SK-N-SH (cell line): Measurements from ENCODE around the gene ARFIP1. TPM values are rescaled to one million over a fixed set of nuclear protein-coding genes. Genes with fewer than 3 reads are reported as not detected.

Source experiments
- CTCF ChIA-PET: fragments of 300-600, 350-600 bp; formaldehyde crosslinking; extraction: SDS; loops from one replicate; lab custom pipeline; 2021; lab: Yijun Ruan, JAX
- POLR2A ChIA-PET: fragments of 350-600 bp; sonication (Branson Sonifier 250); formaldehyde crosslinking; extraction: SDS; loops from one replicate; lab custom pipeline; 2020; ENCODE audit warnings: antibody characterized with exemption, inconsistent platforms; lab: Yijun Ruan, JAX
- DNase-seq: peaks from one replicate; pipeline ENCODE4 v3.0.0; 2012
- H2AFZ ChIP-seq: fragments of 200-600 bp; sonication (generic); 2 replicates; pipeline ENCODE4 v1.8.1; 2016; ENCODE audit warnings: antibody characterized with exemption, mild to moderate bottlenecking, low read depth
- H3F3A ChIP-seq: fragments of 200-600 bp; sonication (generic); replicated peaks from 2 replicates; pipeline ENCODE3; 2016; ENCODE audit warnings: antibody characterized with exemption, mild to moderate bottlenecking; ENCODE audit not compliant: insufficient read depth
- H3K27ac ChIP-seq, 2 experiments: fragments of 200-500 bp in 1 of 2; fragments of 200-600 bp in 1 of 2; sonication (Bioruptor generic) in 1 of 2; sonication (generic), shearing (Covaris generic) in 1 of 2; 2 replicates each; pipeline versions ENCODE4 v1.5.1 to v1.6.1; 2014 to 2016; ENCODE audit warnings: low read depth in 2 of 2, inconsistent platforms in 1 of 2, low read length in 1 of 2, mild to moderate bottlenecking in 1 of 2, mixed read lengths in 1 of 2
- H3K27me3 ChIP-seq: fragments of 200-600 bp; sonication (generic), shearing (Covaris generic); 2 replicates; pipeline ENCODE4 v1.6.1; 2016; ENCODE audit warnings: mixed run types; ENCODE audit not compliant: insufficient read depth
- H3K36me3 ChIP-seq, 2 experiments: fragments of 200-500 bp in 1 of 2; fragments of 200-600 bp in 1 of 2; sonication (Bioruptor generic) in 1 of 2; sonication (generic) in 1 of 2; replicated peaks in 1 of 2; 2 replicates each; pipeline versions ENCODE3 to v1.5.1; 2014 to 2016; ENCODE audit warnings: low read length in 1 of 2, mild to moderate bottlenecking in 1 of 2; ENCODE audit not compliant: insufficient read depth in 2 of 2, control insufficient read depth in 1 of 2
- H3K4me1 ChIP-seq, 2 experiments: fragments of 200-500 bp in 1 of 2; fragments of 200-600 bp in 1 of 2; sonication (Bioruptor generic) in 1 of 2; sonication (generic), shearing (Covaris generic) in 1 of 2; 2 replicates each; pipeline versions ENCODE4 v1.5.1 to v1.6.1; 2014 to 2016; ENCODE audit warnings: low read depth in 1 of 2, low read length in 1 of 2, mixed run types in 1 of 2; ENCODE audit not compliant: insufficient read depth in 2 of 2, control insufficient read depth in 1 of 2
- H3K4me2 ChIP-seq: fragments of 200-600 bp; sonication (generic), shearing (Covaris generic); 2 replicates; pipeline ENCODE4 v1.6.1; 2017; ENCODE audit warnings: mixed run types
- H3K4me3 ChIP-seq, 2 experiments: fragments of 200-500 bp in 1 of 2; fragments of 200-600 bp in 1 of 2; sonication (Bioruptor generic) in 1 of 2; sonication (generic), shearing (Covaris generic) in 1 of 2; 2 replicates each; pipeline versions ENCODE4 v1.5.1 to v1.8.1; 2014 to 2016; ENCODE audit warnings: low read depth in 2 of 2, inconsistent platforms in 1 of 2, low read length in 1 of 2, mild to moderate bottlenecking in 1 of 2, mixed read lengths in 1 of 2, moderate library complexity in 1 of 2
- H3K79me2 ChIP-seq: fragments of 200-600 bp; sonication (generic); 2 replicates; pipeline ENCODE4 v1.8.1; 2017; ENCODE audit warnings: mild to moderate bottlenecking; ENCODE audit not compliant: insufficient read depth
- H3K9ac ChIP-seq: fragments of 200-600 bp; sonication (generic); 2 replicates; pipeline ENCODE4 v1.6.1; 2017; ENCODE audit warnings: mixed run types
- H3K9me2 ChIP-seq: fragments of 200-600 bp; sonication (generic); 2 replicates; pipeline ENCODE4 v1.6.1; 2017; ENCODE audit warnings: mixed run types
- H3K9me3 ChIP-seq: fragments of 200-600 bp; sonication (generic); 2 replicates; pipeline ENCODE4 v1.6.1; 2017; ENCODE audit warnings: mixed run types, mild to moderate bottlenecking, moderate library complexity
- H4K20me1 ChIP-seq: fragments of 200-600 bp; sonication (generic); 2 replicates; pipeline ENCODE4 v1.6.1; 2017; ENCODE audit warnings: mild to moderate bottlenecking, mixed run types; ENCODE audit not compliant: insufficient read depth
- CHD2 ChIP-seq: fragments of 150-350 bp; IDR thresholded peaks from 2 replicates; pipeline ENCODE4 v1.6.1; 2018; ENCODE audit warnings: low read length; ENCODE audit not compliant: partially characterized antibody
- ELF1 ChIP-seq: IDR thresholded peaks from 2 replicates; pipeline ENCODE4 v1.4.0; 2012
- EP300 ChIP-seq, 2 experiments: IDR thresholded peaks; 2 replicates each; pipeline versions ENCODE4 v1.4.0 to v1.6.1; 2012; ENCODE audit warnings: borderline replicate concordance in 1 of 2, low read depth in 1 of 2, low read length in 1 of 2
- EZH2phosphoT487 ChIP-seq: fragments of 200-600 bp; sonication (generic); IDR thresholded peaks from 2 replicates; pipeline ENCODE4 v1.6.1; 2017; ENCODE audit warnings: low read depth, mixed run types, mild to moderate bottlenecking, antibody characterized with exemption, moderate library complexity, borderline replicate concordance
- FOSL2 ChIP-seq: IDR thresholded peaks from 2 replicates; pipeline ENCODE4 v1.4.0; 2012; ENCODE audit warnings: low read depth, mild to moderate bottlenecking, moderate library complexity, borderline replicate concordance
- FOXM1 ChIP-seq: IDR thresholded peaks from 2 replicates; pipeline ENCODE4 v1.4.0; 2012; ENCODE audit warnings: low read depth, mild to moderate bottlenecking
- GATA2 ChIP-seq: sonication (generic); formaldehyde crosslinking; IDR thresholded peaks from 2 replicates; pipeline ENCODE4 v1.5.0; 2020; ENCODE audit warnings: mild to moderate bottlenecking, missing genetic modification reagents
- MEF2A ChIP-seq: IDR thresholded peaks from 2 replicates; pipeline ENCODE4 v1.4.0; 2012; ENCODE audit warnings: low read depth, borderline replicate concordance
- MXI1 ChIP-seq: IDR thresholded peaks from 2 replicates; pipeline ENCODE4 v1.6.1; 2012; ENCODE audit warnings: mild to moderate bottlenecking, low read depth, low read length, improper control_type of control experiment
- POLR2AphosphoS5 ChIP-seq: IDR thresholded peaks from 2 replicates; pipeline ENCODE4 v1.6.1; 2012; ENCODE audit warnings: low read depth, low read length
- RAD21 ChIP-seq: IDR thresholded peaks from 2 replicates; pipeline ENCODE4 v1.6.1; 2012; ENCODE audit warnings: mild to moderate bottlenecking, low read length
- REST ChIP-seq: IDR thresholded peaks from 2 replicates; pipeline ENCODE4 v1.6.1; 2012; ENCODE audit warnings: mild to moderate bottlenecking, low read depth, low read length, moderate library complexity
- RXRA ChIP-seq: IDR thresholded peaks from 2 replicates; pipeline ENCODE4 v1.4.0; 2012; ENCODE audit warnings: low read depth, mild to moderate bottlenecking, borderline replicate concordance
- SMC3 ChIP-seq: IDR thresholded peaks from 2 replicates; pipeline ENCODE4 v1.6.1; 2012; ENCODE audit warnings: low read depth, low read length, improper control_type of control experiment
- TCF12 ChIP-seq: IDR thresholded peaks from 2 replicates; pipeline ENCODE4 v1.4.0; 2012
- YY1 ChIP-seq: IDR thresholded peaks from 2 replicates; pipeline ENCODE4 v1.4.0; 2012; ENCODE audit warnings: low read depth, mild to moderate bottlenecking
- ZBTB33 ChIP-seq: IDR thresholded peaks from 2 replicates; pipeline ENCODE4 v1.4.0; 2012; ENCODE audit warnings: low read depth, borderline replicate concordance
- WGBS: methylation state at CpG from one replicate; pipeline ENCODE4 v1.1.6; 2017; ENCODE audit warnings: low lambda C conversion rate; 5-methylcytosine and 5-hydroxymethylcytosine counted together
- polyA plus RNA-seq, 3 experiments: library from polyadenylated mRNA; depleted of rRNA; stranded (reverse); fragments of >200 nt; gene quantifications; 2 replicates each; pipeline ENCODE4 v1.2.3, GENCODE V29; 2012

Gene ARFIP1
- polyA plus RNA-seq, 1 of the 3 experiments (the other 2 are of a cell fraction): 15.7 TPM

GRCh38 chr4:152779513-152780266, at the start of gene ARFIP1, which contains the start of gene TIGD4 (continued):
- TF ChIP-seq TCF12: no peak
- TF ChIP-seq MXI1: peak; percentile 95
- TF ChIP-seq ZBTB33: no peak
- no peak for TF ChIP-seq RXRA
- no peak for TF ChIP-seq MEF2A
- peak; percentile 51 for TF ChIP-seq RAD21
- TF ChIP-seq SMC3: peak; percentile 18; the same call in 1 of the 2 replicates
- no peak for TF ChIP-seq FOSL2
- no peak for TF ChIP-seq YY1
- 0 out of 4 replicates have a peak, but pooled peaks of 1 of the 2 experiments have one; percentile 5 for TF ChIP-seq EP300 (IDR thresholded peaks at IDR 0.05; ENCODE audit: borderline replicate concordance in 1 of 2, low read depth in 1 of 2, low read length in 1 of 2)
- no peak for TF ChIP-seq EZH2phosphoT487

GRCh38 chr4:152731997-152732396, 47.8 kb upstream of the ARFIP1 start:
- no peak overlapping the region for H3K9ac ChIP-seq
- H3K27me3 ChIP-seq: no peaks in the 10 kb centered on the region; the same call in 1 of the 2 replicates
- TF ChIP-seq REST (no peak), RXRA (no peak), TCF12 (no peak), FOXM1 (no peak), ELF1 (no peak), EZH2phosphoT487 (no peak), CHD2 (no peak), POLR2AphosphoS5 (no peak), RAD21 (no peak), GATA2 (CRISPR knock-in tag) (no peak)
- no peak overlapping the region for H3K4me2 ChIP-seq
- no peaks in the 10 kb centered on the region for H3F3A ChIP-seq
- H4K20me1 ChIP-seq: no peaks in the 10 kb centered on the region
- H3K27ac ChIP-seq: no peak overlapping the region
- 81% methylated on average over 2 of the region's 2 CpGs for WGBS
- no peaks in the 10 kb centered on the region for H3K9me2 ChIP-seq
- no peaks in the 10 kb centered on the region for H3K79me2 ChIP-seq
- H3K4me1 ChIP-seq: no peaks in the 10 kb centered on the region
- no peak overlapping the region for H3K4me3 ChIP-seq
- ChIA-PET CTCF (interaction anchor here (1.1 to 2.0 kb wide), 4 partner anchors 21 to 324 kb away, joined by 3 to 7 read pairs (median 4); no protein-coding TSS in a partner anchor), POLR2A (no interaction called here)
- no peaks in the 10 kb centered on the region for H3K9me3 ChIP-seq
- H2AFZ ChIP-seq: no peak overlapping the region
- no peaks in the 10 kb centered on the region for H3K36me3 ChIP-seq
- DNase-seq: no peak
